Ascending aorta (tissue), 2 donors: ENCODE data around the gene CR1. TPM values are rescaled to one million over a fixed set of nuclear protein-coding genes. Genes with fewer than 3 reads are reported as not detected.

Source experiments
- DNase-seq, 2 donors: peaks; one replicate each; pipeline ENCODE4 v3.0.0-alpha.2; 2019; ENCODE audit warnings: low spot score in 2 of 2
- H3K27ac ChIP-seq, 2 donors: fragments of 200-600 bp; sonication (generic); one replicate each; pipeline ENCODE4 v1.5.1; 2016 to 2017; ENCODE audit warnings: mild to moderate bottlenecking in 1 of 2
- H3K27me3 ChIP-seq: fragments of 200-600 bp; sonication (generic); one replicate; pipeline ENCODE4 v1.5.1; 2017
- H3K36me3 ChIP-seq, 2 donors: fragments of 200-600 bp; sonication (generic); one replicate each; pipeline ENCODE4 v1.5.1; 2016
- H3K4me1 ChIP-seq, 2 donors: fragments of 200-600 bp; sonication (generic); one replicate each; pipeline ENCODE4 v1.5.1; 2016 to 2017; ENCODE audit warnings: mild to moderate bottlenecking in 1 of 2
- H3K4me3 ChIP-seq, 2 donors: fragments of 200-600 bp; sonication (generic); one replicate each; pipeline ENCODE4 v1.5.1; 2016 to 2017; ENCODE audit warnings: mild to moderate bottlenecking in 1 of 2
- H3K9me3 ChIP-seq, 2 donors: fragments of 200-600 bp; sonication (generic); one replicate each; pipeline ENCODE4 v1.5.1; 2016
- CTCF ChIP-seq, 3 experiments: fragments of 200-600 bp in 2 of 3; fragments of 450-650 bp in 1 of 3; sonication (generic) in 2 of 3; IDR thresholded peaks; one replicate each; pipeline ENCODE4 v1.5.1; 2016 to 2019; ENCODE audit warnings: antibody characterized with exemption in 3 of 3, mild to moderate bottlenecking in 1 of 3, moderate library complexity in 1 of 3
- intact Hi-C: fragments of 100-400 bp; cut with DNase I; formaldehyde crosslinking; loops from one replicate; pipeline ENCODE4 v1.15.1; 2023
- total RNA-seq: library from RNA; depleted of rRNA; stranded (reverse); fragments of >200 nt; gene quantifications from one replicate; pipeline ENCODE4 v1.1.0, GENCODE V29; 2016

CR1 gene
- total RNA-seq, 1 donor from 2014 or later: 8.4 TPM

DNA sequence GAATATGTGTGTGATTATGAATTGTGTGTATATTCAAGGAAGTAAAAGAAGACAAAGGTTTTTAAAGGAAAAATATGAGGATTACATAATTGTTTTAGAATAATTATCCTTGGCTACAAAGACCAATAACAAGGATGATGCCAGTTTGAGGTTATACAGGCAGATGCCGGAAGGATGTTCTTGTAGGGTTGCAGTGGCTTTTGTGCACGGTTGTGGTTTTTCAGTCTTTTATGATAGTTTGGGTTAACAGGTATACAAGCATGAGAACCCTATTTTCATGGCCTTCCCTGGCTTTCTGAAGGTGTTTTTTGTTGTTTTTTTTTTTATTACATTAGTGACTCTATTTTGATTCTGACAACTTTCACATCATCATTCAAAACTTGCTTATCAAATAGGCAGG lies 36.9 kb upstream of the CR1 start:
- intact Hi-C loops: no loop called here
- DNase-seq: no peak
- peaks cover 0 to 5% of the 10 kb centered on the region in 2 donors for H3K4me1 ChIP-seq
- H3K9me3 ChIP-seq: no peaks in the 10 kb centered on the region
- H3K27ac ChIP-seq: no peak overlapping the region
- TF ChIP-seq CTCF (IDR thresholded peaks at IDR 0.05): no peak
- H3K4me3 ChIP-seq: no peak overlapping the region
- peaks cover 8% of the 10 kb centered on the region for H3K27me3 ChIP-seq
- H3K36me3 ChIP-seq: no peaks in the 10 kb centered on the region

- H3K27me3 ChIP-seq: no peaks in the 10 kb centered on the region
- no peaks in the 10 kb centered on the region for H3K4me1 ChIP-seq
- intact Hi-C loops: no loop called here
- H3K9me3 ChIP-seq: no peaks in the 10 kb centered on the region
- no peaks in the 10 kb centered on the region for H3K36me3 ChIP-seq
- no peak for DNase-seq
- no peak overlapping the region for H3K27ac ChIP-seq
- no peak overlapping the region for H3K4me3 ChIP-seq
- no peak for TF ChIP-seq CTCF (IDR thresholded peaks at IDR 0.05)
These were observed 34.3 kb upstream of the CR1 start for GRCh38 chr1:207461649-207462048.

DNA sequence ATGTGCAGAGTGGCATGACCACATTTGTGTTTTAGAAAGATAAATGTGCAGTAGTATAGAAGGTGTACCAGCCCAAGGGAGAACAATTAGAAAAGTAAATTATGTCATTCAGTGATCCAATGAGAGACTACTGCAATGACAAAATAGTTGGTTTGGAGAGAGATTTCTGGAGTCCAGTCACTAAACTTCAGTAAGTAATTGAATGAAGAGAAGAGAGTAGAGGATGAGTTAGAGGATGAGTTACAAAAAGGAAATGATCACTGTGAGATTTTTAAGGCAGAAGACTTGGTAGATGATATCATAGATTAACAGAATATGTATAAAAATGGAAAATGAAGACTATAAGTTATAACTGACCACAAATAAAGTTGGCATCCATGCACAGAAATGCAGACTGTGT lies 33.4 kb upstream of the CR1 start:
- intact Hi-C loops: no loop called here
- H3K36me3 ChIP-seq: no peaks in the 10 kb centered on the region

DNA sequence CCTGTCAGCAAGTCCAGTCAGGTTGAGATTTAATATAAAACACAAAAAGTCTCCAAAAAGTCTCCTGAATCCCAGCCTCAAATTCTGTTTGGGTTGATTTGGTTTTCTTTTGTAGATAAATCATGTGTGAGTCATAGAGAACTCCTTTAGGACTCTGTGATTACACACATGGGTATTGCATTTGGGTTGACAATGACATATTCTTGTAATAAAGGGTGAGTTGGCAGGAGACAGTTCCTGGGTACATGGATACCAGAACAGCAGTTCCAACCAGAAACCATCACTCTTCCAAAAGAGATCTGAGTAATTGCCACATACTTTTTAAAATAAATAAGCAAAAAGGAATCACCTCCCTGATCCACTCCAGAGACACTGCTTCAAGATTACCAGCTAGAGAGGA lies 32.9 kb upstream of the CR1 start:
- no peak overlapping the region for H3K27ac ChIP-seq
- intact Hi-C loops: no loop called here
- H3K36me3 ChIP-seq: no peaks in the 10 kb centered on the region
- H3K4me3 ChIP-seq: no peak overlapping the region
- DNase-seq: no peak
- no peaks in the 10 kb centered on the region for H3K27me3 ChIP-seq
- H3K9me3 ChIP-seq: no peaks in the 10 kb centered on the region
- no peaks in the 10 kb centered on the region for H3K4me1 ChIP-seq
- TF ChIP-seq CTCF (IDR thresholded peaks at IDR 0.05): no peak

More for the DNA sequence above, 33.4 kb upstream of the CR1 start:
- no peak for DNase-seq
- Histone ChIP-seq H3K27ac (no peak overlapping the region), H3K4me3 (no peak overlapping the region), H3K9me3 (no peaks in the 10 kb centered on the region), H3K4me1 (no peaks in the 10 kb centered on the region), H3K27me3 (no peaks in the 10 kb centered on the region)
- TF ChIP-seq CTCF (IDR thresholded peaks at IDR 0.05): no peak

DNA sequence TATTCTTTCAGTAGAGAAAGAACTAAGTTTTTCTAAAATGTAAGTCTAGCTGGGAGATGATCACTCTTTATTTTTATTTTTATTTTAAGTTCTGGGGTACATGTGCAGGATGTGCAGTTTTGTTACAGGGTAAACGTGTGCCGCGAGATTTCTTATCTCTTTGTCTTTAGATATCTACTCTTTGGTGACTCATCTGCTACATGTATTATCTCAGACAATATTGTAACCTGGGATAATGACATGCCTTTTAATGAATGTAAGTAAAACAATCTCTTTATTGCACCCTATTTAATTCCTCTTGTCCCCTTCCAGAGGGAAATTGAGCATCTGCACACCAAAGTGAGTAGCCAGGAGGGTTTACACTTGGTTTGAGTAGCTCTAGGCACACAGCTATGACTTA lies 32.4 kb upstream of the CR1 start:
- no peak overlapping the region for H3K4me3 ChIP-seq
- H3K27me3 ChIP-seq: no peaks in the 10 kb centered on the region
- H3K27ac ChIP-seq: no peak overlapping the region
- TF ChIP-seq CTCF (IDR thresholded peaks at IDR 0.05): no peak
- no peak for DNase-seq
- H3K9me3 ChIP-seq: no peaks in the 10 kb centered on the region
- H3K4me1 ChIP-seq: no peaks in the 10 kb centered on the region
- intact Hi-C loops: no loop called here
- no peaks in the 10 kb centered on the region for H3K36me3 ChIP-seq

GRCh38 chr1:207470927-207471326 lies 25.0 kb upstream of the CR1 start:
- H3K4me1 ChIP-seq: no peaks in the 10 kb centered on the region
- H3K9me3 ChIP-seq: no peaks in the 10 kb centered on the region
- H3K27me3 ChIP-seq: no peaks in the 10 kb centered on the region
- intact Hi-C loops: no loop called here
- TF ChIP-seq CTCF (IDR thresholded peaks at IDR 0.05): no peak
- DNase-seq: no peak
- H3K4me3 ChIP-seq: no peak overlapping the region
- H3K27ac ChIP-seq: no peak overlapping the region
- H3K36me3 ChIP-seq: no peaks in the 10 kb centered on the region
